ENCODE data around the gene KLK8.

KLK8 gene

DNA sequence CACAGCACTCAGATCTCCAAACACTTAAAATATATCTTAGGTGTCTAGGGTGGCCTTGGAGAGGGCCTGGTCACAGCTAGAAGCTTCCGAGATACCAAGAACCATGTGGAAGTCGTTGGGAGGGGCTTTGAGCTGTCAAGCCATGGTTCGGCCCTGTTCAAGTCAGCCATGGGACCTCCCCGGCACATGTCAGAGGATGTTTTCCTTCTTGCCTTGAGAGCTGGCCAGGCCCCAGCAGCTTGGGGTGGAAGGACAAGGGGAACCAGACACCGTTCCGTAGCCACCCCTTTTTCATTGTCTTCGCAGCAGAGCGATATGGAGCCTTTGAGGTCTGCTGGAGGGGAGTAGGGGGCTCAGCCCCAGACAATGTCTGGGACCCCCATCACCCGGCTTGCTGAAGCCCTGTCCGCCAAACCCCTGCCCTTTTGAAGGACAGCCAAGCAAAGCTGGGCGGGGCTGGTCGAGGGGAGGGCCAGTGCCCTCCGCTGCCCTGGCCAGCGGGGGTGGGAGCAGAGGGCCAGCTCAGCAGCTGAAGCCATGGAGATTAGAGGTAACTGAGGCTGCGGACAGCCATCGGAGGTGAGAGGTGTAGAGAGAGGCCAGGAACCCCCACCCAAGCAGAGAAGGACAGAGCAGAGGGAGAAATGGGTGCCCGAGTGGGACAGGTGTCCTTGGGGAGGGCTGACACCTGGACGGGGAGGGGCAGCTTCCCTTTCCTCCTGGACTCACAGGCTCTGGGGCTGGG lies 24.6 kb upstream of the KLK8 start:
- Mint-ChIP-seq H3K4me3 (no peak overlapping the region), H3K27me3 (peaks cover 39% of the 10 kb centered on the region), H3K9me3 (no peaks in the 10 kb centered on the region), H3K27ac (no peak overlapping the region), H3K4me1 (ENCODE audit: low read depth) (no peaks in the 10 kb centered on the region), H3K36me3 (ENCODE audit: low read depth) (no peaks in the 10 kb centered on the region)
- intact Hi-C loops (cut with micrococcal nuclease), result no loop called here

DNA sequence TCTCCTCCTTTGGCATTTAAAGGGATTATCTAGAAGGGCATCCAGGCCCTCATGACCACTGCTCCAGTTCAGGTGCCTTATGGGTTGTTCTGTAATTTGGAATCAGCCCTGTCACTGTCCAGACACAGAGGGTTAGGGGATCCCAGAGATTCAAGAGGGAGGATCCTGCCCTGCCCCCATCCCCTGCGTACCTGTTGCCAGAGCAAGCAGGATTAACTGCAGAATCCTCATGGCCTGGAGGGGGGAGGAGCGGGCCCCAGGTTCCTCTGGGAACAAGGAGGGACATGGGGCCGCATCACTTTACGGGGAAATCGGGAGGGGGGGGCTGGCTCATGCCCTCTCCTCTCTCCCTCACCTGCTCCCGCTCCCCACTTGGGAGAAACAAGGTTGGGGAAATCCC lies 24.0 kb upstream of the KLK8 start:
- intact Hi-C loops (cut with micrococcal nuclease), result no loop called here
- Mint-ChIP-seq H3K27me3 (peaks cover 40% of the 10 kb centered on the region), H3K4me3 (no peak overlapping the region), H3K4me1 (ENCODE audit: low read depth) (no peaks in the 10 kb centered on the region), H3K36me3 (ENCODE audit: low read depth) (no peaks in the 10 kb centered on the region), H3K27ac (no peak overlapping the region), H3K9me3 (no peaks in the 10 kb centered on the region)

DNA sequence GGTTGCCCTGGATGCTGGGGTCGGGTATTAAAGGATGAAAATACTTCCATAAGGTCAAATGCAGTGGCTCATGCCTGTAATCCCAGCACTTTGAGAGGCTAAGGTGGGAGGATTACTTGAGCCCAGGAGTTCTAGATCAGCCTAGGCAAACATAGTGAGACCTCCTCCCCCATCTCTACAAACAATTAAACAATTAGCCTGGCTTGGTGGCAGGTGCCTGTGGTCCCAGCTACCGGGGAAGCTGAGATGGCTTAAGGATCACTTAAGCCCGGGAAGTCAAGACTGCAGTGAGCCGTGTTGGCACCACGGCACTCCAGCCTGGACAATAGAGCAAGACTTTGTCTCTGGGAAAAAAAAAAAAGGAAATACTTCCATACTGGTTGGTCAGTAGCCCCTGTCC lies 23.5 kb upstream of the KLK8 start:
- intact Hi-C loops (cut with micrococcal nuclease), result loop anchor here (5.0 kb wide), 1 partner anchor 142 kb away; no protein-coding TSS in a partner anchor
- Mint-ChIP-seq H3K9me3 (no peaks in the 10 kb centered on the region), H3K4me1 (ENCODE audit: low read depth) (peaks cover 5% of the 10 kb centered on the region), H3K27me3 (peaks cover 43% of the 10 kb centered on the region), H3K36me3 (ENCODE audit: low read depth) (no peaks in the 10 kb centered on the region), H3K4me3 (no peak overlapping the region), H3K27ac (no peak overlapping the region)

DNA sequence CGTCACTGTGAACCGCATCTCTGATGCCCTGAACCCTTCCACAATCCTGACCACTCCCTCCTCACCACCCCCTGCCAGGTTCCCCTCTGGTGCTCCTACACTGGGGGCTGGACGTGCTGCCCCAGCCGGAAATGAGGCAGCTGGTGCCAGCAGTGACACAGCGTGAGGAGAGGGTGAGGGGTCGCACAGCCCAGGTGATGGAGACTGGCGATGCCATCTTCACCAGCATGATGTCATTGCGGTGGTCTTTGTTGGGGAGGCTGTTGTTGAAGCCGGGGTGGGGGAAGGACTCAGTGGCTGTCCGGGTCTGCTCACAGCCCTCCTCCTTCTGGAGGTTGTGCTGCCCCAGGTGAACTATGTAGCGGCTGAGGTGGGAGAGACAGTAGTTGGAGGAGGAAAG lies 22.5 kb upstream of the KLK8 start:
- Mint-ChIP-seq H3K4me3 (no peak overlapping the region), H3K36me3 (ENCODE audit: low read depth) (no peaks in the 10 kb centered on the region), H3K27me3 (peaks cover 53% of the 10 kb centered on the region)

DNA sequence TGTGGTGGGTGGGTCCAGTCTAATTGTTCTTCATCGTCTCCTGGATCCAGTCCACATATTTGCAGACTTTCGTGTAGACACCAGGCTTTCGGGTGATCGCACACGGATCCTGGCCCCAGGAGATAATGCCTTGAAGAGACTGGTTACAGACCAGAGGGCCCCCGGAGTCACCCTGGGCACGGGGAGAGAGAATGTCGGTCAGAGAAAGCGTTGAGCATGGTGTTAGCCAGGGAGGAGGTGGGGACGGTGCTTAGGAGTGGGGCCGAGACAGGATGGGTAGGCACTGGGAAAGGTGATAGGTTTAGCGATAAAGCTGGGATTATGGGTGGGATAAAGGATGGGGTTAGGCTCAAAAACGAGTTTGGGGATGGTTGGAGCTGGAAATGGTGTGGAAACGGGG lies 21.1 kb upstream of the KLK8 start:
- H3K4me1 Mint-ChIP-seq (ENCODE audit: low read depth), result peaks cover 18% of the 10 kb centered on the region
- peaks cover 65% of the 10 kb centered on the region for H3K27me3 Mint-ChIP-seq
- H3K4me3 Mint-ChIP-seq, result no peak overlapping the region
- intact Hi-C loops (cut with micrococcal nuclease), result loop anchor here (5.0 kb wide), 1 partner anchor 145 kb away; no protein-coding TSS in a partner anchor
- H3K27ac Mint-ChIP-seq, result no peak overlapping the region
- no peaks in the 10 kb centered on the region for H3K36me3 Mint-ChIP-seq (ENCODE audit: low read depth)
- no peaks in the 10 kb centered on the region for H3K9me3 Mint-ChIP-seq

More for the DNA sequence above, 22.5 kb upstream of the KLK8 start:
- intact Hi-C loops (cut with micrococcal nuclease), result loop anchor here (5.0 kb wide), 1 partner anchor 143 kb away; no protein-coding TSS in a partner anchor
- peaks cover 8% of the 10 kb centered on the region for H3K4me1 Mint-ChIP-seq (ENCODE audit: low read depth)
- no peak overlapping the region for H3K27ac Mint-ChIP-seq
- H3K9me3 Mint-ChIP-seq, result no peaks in the 10 kb centered on the region

DNA sequence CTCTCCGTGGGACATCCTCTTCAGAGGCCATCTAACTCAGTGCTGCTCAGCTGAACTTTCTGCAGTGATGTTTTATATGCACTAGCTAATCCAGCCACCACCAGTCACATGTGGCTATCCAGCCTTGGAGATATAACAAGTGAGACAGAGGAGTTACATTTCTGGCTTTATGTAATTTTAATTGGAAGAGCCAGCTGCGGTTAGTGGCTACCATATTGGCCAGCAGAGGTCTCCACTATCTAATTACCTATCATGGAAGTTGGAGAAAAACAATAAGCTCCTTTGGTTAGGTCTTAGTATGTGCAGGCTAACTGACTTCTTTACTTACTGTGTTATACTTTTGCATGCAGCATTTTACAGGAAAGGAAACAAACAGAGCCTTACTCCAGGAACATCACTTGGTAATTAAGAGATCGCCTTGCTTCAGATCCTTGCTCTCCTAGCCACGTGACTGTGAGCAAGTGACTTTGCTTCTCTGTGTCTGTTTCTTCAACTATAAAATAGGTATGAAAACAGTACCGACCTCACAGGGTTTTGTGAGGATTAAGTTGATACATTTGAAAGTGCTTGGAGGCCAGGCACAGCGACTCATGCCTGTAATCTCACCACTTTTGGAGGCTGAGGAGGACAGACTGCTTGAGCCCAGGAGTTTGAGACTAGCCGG lies 19.7 kb upstream of the KLK8 start:
- H3K4me3 Mint-ChIP-seq, result no peak overlapping the region
- intact Hi-C loops (cut with micrococcal nuclease), result loop anchor here (2.0 to 5.0 kb wide), 2 partner anchors 74 to 146 kb away; no protein-coding TSS in a partner anchor
- no peak overlapping the region for H3K27ac Mint-ChIP-seq

DNA sequence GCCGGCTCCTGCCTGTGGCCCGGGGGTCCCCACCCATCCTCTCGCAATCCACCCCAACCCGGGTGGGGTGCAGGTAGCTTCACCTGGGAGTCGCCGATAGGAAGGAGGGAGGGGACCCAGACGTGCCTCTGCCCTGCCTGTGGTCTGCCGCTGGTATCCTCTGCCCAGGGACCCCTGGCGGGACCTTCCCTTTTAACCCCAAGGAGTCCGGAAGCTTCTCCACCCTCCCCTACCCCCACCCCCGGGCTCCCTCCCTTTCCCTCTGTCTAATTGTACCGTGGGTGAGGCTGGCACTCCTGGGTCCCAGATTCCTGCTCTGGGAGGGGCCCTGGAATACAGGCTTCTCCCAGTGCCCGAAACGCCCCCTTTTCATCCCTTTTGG lies 18.1 kb upstream of the KLK8 start, which contains the start of gene KLK10:
Gene KLK10 (minus strand): TSS at position 166 of the 382 bp plus-strand sequence. CDS start 579 bp downstream, outside the sequence.
- Mint-ChIP-seq H3K4me3 (peak within 1 kb of the TSS; percentile 75), H3K36me3 (ENCODE audit: low read depth) (no peaks in the 10 kb centered on the region), H3K9me3 (no peaks in the 10 kb centered on the region), H3K4me1 (ENCODE audit: low read depth) (peaks cover 27% of the 10 kb centered on the region), H3K27ac (no peak within 1 kb of the TSS), H3K27me3 (peaks cover 75% of the 10 kb centered on the region)
- intact Hi-C loops (cut with micrococcal nuclease), result loop anchor here (5.0 kb wide), 1 partner anchor 92 kb away; no protein-coding TSS in a partner anchor

More for the DNA sequence above, 19.7 kb upstream of the KLK8 start:
- Mint-ChIP-seq H3K4me1 (ENCODE audit: low read depth) (peaks cover 27% of the 10 kb centered on the region), H3K9me3 (no peaks in the 10 kb centered on the region), H3K36me3 (ENCODE audit: low read depth) (no peaks in the 10 kb centered on the region), H3K27me3 (peaks cover 67% of the 10 kb centered on the region)

DNA sequence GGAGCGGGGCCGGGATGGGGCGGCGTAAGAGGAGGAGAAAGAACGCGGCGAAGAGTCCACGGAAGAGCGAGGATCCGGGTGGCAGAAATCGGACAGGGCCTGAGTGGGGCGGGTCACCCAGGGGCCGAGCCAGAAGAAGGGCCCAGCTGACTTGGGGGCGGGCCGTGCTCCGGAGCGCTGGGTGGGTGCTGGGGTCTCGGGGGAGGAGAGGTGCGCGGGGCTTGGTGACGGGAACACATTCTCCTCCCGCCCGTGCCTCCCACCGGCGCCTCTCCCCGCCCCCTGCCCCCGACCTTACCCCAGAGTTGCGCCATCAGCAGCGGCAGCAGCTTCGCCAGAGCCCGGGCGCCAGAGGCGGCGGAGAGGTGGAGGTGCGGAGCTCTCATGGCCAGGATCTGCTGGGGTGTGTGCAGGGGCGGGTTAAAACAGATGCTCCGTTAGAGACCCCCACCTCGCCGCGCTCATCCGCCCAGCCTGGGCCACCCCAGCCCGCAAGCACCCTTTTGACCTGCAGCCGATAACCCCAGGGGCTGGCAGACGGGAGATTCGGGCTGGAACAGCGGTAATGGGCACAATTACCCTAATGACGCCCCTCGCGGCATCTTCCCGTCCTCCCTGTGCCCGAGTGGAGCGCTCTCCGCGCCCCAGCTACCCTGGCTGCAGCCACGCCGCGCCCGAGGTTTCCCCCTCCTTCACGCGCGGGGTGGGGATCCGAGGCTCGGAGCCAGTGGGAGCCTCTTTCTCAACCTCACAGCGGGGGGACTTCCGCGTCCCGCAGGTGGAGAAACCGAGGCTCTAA lies 17.5 kb upstream of the KLK8 start:
- peaks cover 28% of the 10 kb centered on the region for H3K4me1 Mint-ChIP-seq (ENCODE audit: low read depth)
- intact Hi-C loops (cut with micrococcal nuclease), result loop anchor here (5.0 kb wide), 1 partner anchor 92 kb away; no protein-coding TSS in a partner anchor
- peaks cover 75% of the 10 kb centered on the region for H3K27me3 Mint-ChIP-seq
- H3K27ac Mint-ChIP-seq, result no peak overlapping the region
- H3K9me3 Mint-ChIP-seq, result no peaks in the 10 kb centered on the region
- peak overlapping the region; percentile 75 for H3K4me3 Mint-ChIP-seq
- no peaks in the 10 kb centered on the region for H3K36me3 Mint-ChIP-seq (ENCODE audit: low read depth)

DNA sequence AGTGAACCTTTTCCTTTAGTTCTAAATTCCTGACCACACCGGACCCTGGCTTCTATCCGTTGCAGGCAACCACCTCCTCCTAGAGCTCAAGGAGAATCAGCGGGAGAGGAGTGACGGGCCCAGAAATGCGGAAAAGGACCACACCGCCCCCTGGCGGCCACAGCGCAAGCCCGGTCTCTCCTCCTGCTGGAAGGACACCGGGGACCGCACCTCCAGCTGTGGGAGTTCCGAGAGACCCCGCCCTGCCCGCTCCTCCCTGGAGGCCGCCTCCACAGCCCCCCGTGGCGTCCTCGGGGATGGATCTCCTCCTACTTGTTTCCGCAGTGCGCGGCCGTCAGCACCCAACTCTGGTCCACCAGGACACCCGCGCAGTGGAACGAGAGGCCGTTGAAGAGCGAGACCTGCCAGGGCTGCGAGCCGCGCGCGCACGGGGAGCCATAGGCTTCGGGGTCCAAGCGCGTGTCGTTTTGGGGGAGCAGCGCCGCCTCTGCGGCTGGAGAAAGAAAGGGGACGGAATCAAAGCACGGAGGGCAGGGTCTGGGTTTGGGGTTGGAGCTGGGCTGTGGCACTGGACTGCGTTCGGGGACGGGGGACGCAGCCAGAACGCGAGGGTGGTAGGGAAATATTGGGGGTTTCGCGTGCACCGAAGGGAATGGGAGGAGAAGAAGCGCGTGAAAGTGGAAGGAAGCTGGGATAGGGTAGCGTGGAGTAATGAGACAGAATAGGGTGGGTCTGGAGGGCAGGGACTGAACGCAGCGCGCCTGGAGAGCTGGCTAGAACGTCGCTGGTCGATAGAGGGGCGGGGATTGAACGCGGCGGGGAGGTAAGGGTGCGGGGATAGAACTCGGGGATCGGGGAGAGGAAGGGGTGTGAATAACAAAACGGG lies 15.6 kb upstream of the KLK8 start:
- intact Hi-C loops (cut with micrococcal nuclease), result loop anchor here (5.0 kb wide), 1 partner anchor 90 kb away; no protein-coding TSS in a partner anchor
- Mint-ChIP-seq H3K27me3 (peaks cover 70% of the 10 kb centered on the region), H3K9me3 (no peaks in the 10 kb centered on the region), H3K36me3 (ENCODE audit: low read depth) (no peaks in the 10 kb centered on the region), H3K27ac (no peak overlapping the region), H3K4me3 (peak overlapping the region; percentile 70), H3K4me1 (ENCODE audit: low read depth) (peaks cover 32% of the 10 kb centered on the region)

DNA sequence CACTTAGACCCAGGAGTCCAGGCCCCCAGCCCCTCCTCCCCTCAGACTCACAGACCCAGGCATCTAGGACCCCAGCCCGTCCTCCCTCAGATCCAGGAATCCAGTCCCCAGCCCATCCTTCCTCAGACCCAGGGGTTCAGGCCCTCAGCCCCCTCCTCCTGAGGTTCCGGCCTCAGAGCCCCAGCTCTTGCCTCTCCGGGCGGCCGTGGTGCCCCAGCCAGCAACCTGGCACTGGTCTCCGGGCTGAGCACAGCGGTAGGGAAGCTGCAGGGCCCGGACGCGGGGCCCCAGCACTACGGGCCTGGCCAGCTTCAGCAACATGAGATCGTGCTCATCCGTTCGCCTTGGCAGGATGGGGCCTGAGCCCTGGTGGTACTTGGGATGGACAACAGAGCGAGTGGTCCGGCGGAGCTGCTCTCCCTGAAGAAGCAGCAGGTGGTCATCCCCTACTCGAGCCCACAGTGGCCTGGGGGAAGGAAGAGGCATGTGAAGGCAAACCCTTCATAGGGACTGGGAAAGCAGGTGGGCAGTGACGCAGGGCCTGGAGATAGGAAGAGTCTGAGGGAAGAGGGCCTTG lies 14.4 kb upstream of the KLK8 start:
- intact Hi-C loops (cut with micrococcal nuclease), result loop anchor here (5.0 kb wide), 1 partner anchor 88 kb away; no protein-coding TSS in a partner anchor

DNA sequence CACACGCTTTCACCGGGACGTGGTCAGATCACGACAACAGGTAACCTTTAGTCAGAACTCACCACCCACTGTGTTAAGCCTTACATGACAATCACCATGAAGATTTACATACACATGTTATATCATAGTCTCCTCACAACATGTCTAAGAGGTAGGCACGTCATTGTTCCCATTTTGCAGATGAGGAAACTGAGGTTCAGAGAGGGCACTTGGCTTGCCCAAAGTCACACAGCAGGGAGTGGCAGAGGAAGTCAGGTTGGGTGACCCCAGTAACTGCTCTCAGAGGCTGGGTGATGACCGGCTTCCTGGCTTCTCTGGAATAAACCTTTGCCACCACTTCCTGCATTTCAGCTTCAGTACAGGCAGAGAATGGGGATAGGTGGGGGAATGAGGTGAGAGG lies 12.8 kb upstream of the KLK8 start:
- Mint-ChIP-seq H3K4me3 (no peak overlapping the region), H3K36me3 (ENCODE audit: low read depth) (no peaks in the 10 kb centered on the region), H3K27ac (no peak overlapping the region), H3K4me1 (ENCODE audit: low read depth) (peaks cover 24% of the 10 kb centered on the region), H3K27me3 (peaks cover 68% of the 10 kb centered on the region), H3K9me3 (no peaks in the 10 kb centered on the region)
- intact Hi-C loops (cut with micrococcal nuclease), result no loop called here

More for the DNA sequence above, 14.4 kb upstream of the KLK8 start:
- Mint-ChIP-seq H3K9me3 (no peaks in the 10 kb centered on the region), H3K27me3 (peaks cover 70% of the 10 kb centered on the region), H3K36me3 (ENCODE audit: low read depth) (no peaks in the 10 kb centered on the region), H3K4me1 (ENCODE audit: low read depth) (peaks cover 32% of the 10 kb centered on the region), H3K4me3 (no peak overlapping the region), H3K27ac (no peak overlapping the region)

DNA sequence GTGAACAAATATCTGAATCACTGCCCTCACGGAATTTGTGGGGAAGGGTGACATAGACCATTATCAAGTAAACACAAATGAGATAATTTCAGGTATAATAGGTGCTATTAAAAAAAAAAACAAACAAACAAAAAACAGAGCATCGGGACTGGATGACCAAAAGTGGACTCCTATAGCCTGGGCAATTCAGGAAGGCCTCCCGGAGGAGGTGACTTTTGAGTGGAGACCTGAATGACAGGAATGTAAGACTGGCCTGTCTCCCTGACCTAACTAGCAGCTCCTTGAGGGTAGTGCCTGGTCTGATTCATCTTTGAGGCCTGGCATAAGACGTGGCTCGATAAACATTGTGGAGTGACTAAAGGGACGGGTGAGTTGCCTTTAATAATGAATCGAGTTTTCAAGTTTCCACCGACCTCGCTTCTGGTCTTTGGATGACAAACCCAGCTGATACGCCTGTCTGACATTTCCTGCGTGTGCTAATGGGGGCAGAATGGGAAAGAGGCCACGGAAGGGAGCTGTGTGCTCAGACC lies 11.3 kb upstream of the KLK8 start:
- intact Hi-C loops (cut with micrococcal nuclease), result no loop called here
- Mint-ChIP-seq H3K27me3 (peaks cover 59% of the 10 kb centered on the region), H3K36me3 (ENCODE audit: low read depth) (no peaks in the 10 kb centered on the region), H3K4me3 (no peak overlapping the region), H3K9me3 (no peaks in the 10 kb centered on the region), H3K27ac (no peak overlapping the region), H3K4me1 (ENCODE audit: low read depth) (peaks cover 16% of the 10 kb centered on the region)
